Measurements from ENCODE around the gene TTC31.

TTC31 gene

DNA sequence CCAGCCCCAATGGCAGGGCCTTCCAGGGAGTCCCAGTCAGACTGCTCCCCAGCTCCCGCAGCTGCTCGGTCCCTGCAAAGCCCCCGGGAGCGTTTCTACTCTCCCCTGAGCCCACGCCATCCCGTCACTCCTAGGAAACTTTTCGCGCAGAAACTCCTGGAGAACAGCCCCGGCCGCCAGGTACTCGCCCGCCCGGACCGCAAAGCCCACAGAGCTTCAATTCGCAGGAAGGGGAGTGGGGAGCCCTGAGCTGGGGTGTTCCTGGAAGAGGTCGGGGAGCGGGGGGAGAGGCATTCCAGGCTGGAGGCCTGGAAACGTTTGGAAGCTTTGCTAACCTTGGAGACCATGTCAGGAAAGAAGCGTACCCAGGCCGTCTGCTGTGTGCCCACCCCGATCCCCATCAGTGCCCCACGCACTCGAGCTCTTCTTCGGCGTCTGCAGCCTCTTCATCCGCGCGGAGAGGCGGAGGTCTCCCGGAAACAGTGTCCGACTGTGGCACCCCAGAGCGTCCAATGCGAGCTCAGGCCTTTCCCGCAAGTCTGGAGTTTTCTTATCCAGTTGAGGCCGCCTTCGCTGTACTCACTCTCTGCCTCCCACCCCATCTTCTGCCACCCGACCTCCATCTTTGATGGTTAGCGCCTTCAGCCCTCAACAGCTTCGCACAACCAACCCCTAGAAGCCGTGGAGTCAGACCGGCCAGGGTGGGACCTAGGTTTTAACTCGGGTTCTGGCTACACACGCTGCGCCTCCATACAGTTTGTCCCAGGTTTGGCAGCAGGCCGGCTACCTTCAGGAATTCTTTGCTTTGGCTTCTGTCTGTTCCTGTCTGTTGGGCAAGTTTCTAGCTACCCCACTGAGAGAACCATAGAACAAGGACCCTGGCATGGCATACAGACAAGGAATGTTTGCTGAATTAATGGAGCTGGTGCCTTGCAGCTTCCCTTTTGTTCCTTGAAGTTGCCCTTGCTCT, 20.9 kb downstream of the TTC31 start:
- DNase-seq, result no peak

DNA sequence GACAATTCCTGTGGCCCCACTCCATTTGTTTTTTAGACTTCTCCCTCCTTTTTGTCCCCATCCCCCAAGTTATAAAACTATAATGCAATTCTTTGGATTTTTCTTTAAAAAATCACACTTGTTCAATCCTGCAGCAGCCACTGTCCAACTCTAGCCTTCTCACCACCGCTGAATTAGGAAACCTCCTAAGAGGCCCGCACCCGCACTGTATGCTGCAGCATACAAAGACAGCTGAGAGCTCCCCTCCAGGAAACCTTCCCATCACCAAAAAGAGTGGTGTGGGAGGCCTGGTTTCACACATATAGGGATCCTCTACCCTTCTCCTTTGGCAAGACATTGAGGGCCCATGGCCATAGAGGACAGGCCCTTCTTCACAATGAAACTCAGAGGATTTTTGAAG, 21.7 kb downstream of the TTC31 start:
- no peak for DNase-seq

DNA sequence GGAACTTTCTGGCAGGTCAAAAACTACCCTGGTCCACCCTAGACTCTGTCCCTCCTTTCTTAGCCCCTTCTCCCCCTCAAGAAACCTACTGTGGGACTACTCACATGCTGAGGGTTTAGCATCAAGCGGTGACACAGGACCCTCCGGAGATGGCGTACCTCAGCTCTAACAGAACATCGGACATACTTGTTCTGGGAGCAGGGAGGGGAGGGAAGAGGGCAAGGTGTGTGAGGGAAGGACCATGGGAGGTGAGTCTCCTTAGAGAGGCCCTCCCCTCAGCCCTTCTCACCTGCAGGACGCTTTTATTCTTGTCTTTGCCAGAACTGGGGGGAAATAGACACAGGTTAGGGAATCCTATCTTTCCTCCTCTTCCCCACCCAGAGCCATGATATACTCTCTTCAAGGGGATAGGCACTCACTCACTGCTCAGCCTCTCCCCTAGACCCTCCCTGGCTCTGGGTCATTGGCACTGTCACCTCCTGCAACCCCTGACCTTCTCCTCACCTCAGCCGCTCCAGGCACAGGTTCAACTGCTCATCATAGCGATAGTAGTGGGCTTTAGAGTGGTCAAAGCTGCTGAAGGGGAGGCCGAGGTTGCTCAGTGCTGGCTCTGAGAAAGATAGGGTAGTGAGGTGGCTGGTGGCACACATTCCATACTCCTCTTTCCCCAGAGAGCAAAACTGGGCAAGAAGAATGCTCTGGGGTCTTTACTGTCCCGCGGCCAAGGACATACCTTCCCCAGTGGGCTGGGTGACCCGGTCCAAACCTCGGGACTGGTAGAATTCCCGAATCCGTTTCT, 22.8 kb downstream of the TTC31 start:
- DNase-seq, result no peak

DNA sequence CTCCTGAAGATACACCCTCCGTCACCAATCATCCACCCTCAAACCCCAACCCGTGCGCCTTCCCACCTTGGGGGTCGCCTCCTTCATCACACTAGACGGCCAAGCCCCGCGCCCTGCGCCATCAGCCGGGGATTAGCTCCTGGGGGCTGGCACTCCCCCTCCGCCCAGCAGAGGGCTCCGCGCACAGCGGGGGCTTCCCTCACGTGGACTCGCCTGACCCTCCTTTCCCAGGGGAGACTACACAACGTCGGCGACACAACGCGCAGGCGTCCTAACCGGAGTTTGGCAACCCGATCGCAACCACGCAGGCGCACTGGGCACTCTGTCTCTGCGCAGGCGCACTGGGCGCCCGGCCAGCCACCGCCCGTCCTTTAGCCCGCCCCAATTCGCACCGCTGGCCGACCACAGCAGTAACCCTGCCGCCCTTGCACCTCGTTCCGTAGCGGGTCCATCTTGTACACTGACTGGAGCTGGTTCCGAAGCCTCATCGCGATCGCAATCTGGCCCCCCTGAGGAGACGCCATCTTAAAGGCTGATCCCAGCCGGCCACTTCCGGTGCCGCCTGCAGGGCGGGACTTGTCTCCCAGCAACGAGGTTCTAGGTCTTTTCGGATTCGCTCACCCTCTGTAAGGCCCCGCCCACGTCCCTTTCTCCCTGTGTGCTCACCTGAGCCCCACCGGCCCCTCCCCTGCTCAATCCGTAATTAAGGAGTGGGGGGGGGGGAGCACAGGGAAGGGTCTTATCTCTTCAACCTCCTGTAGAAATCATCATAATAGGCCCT, 24.5 kb downstream of the TTC31 start, which contains the start of gene PCGF1:
TSS of gene PCGF1 (minus strand) at position 551 of the 781 bp plus-strand sequence. CDS start at position 524, 27 bp downstream.
- peak; percentile 61 to 99 (median 94) for DNase-seq

DNA sequence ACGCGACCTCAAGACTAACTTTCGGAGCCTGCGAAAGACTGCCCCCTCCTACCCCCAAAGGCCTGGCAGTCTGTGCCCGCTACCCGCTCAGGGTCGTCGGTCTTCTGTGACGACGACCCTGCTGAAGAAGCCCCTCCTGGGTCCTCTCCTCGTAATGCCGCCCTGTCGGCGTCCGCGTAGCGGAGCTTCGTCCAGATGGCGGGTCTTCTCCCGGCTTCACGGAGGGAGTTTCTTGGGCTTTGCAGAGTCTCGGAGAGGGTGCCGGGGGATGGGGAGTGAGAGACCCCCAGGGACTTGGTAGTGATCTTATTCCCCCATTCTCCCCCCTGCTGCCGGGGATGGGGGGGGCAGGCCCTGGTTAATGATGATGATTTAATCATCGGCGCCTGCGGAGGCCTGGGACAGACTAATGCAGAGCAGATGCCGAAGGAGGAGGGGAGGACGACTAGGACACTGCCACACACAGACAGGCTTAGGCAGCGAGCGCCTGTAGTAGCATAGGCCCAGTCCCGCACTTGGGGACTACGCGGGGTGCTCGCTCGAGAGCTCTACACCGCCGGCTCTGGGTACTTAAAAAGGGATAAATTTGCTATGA, 25.1 kb downstream of the TTC31 start:
- peak in 25 of 56 donors; percentile 5 to 60 (median 35) for DNase-seq

DNA sequence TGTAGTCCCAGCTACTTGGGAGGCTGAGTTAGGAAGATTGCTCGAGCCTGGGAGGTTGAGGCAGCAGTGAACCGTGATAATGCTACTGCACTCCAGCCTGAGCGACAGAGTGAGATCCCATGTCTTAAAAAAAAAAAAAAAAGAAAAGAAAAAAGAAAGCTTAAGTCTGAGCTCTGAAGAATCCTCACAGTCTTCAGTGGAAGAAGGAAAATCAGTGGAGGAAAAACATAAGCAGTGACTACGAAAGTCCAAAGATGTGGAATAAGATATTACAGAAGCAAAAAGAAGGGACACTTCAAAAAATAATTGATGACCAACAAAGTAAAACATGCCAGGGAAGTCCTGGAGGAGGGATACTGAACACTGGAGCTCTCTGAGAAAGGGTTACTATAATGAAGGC, 27.4 kb downstream of the TTC31 start:
- no peak for DNase-seq

DNA sequence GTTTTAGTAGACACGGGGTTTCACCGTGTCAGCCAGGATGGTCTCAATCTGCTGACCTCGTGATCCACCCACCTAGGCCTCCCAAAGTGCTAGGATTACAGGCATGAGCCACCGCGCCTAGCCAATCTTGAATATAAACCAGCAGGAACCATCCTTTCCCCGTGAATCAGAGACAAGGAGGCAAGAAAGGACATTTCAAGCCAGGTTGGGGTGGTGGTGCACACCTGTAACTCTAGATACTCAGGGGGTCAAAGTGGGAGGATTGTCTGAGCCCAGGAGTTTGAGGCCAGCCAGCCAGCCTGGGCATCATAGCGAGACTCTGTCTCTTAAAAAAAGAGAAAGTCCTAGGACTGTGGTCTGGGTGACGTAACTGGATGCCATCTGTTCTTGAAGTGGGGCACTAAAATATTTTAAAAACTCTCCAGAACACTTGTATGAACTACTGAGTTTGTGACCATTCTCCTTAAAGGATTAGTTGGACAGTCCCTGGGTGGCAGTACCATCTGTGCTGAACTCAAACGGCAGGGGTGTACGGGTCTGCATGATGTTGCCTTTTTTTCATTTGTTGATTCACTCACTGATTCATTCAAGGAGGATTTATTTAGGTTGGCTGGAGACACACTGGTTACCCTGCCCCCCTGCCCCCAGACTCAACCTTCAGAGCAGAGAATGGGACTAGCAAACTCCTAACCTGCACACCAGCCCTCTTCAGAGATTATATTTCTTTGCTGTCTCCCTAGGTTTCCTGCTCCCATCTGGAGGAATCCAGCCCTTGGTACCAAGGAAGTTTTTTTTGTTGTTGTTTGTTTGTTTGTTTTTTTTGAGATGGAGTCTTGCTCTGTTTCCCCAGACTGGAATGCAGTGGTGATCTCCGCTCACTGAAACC, 28.5 kb downstream of the TTC31 start:
- DNase-seq, result no peak

DNA sequence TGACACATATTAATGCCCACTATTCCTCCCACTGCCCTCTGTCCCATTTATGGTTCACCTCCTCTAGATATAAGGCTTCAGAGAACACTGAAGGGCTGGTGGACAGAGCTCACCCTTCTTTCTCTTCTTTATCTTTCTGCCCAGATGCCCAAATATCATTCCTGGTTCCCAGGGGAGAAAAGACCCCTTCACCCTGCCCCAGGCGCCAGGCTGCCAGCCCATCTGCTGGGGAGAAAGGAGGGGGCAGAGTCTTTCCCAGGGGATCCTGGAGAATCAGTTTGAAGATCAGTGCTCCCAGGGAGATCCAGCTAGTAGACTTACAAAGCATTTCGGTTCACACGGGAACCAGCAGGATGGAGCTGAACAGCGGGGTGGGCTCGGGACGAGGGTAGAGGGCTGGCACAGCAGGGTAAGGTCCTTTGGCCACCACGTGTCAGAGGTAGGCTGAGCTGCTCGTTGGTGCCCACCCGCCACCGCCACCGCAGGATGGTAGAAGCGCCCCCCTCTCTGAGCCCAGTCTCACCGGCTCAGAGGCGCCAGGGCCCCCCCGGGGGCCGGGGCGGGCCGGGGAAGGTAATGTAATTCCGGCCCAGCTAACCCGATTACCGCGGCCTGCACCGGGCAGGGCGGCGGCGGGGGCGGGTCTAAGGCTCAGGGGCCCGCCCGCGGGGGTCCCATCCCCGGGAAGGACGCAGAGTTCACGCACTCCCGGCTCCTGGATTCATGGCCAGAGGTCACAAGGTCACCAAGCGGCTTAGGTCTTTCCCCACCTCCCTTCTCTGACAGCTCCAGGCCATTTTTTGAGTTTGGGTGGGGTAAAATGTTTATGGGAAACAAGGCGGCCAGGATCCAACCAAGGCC, 30.1 kb downstream of the TTC31 start:
- no peak for DNase-seq

DNA sequence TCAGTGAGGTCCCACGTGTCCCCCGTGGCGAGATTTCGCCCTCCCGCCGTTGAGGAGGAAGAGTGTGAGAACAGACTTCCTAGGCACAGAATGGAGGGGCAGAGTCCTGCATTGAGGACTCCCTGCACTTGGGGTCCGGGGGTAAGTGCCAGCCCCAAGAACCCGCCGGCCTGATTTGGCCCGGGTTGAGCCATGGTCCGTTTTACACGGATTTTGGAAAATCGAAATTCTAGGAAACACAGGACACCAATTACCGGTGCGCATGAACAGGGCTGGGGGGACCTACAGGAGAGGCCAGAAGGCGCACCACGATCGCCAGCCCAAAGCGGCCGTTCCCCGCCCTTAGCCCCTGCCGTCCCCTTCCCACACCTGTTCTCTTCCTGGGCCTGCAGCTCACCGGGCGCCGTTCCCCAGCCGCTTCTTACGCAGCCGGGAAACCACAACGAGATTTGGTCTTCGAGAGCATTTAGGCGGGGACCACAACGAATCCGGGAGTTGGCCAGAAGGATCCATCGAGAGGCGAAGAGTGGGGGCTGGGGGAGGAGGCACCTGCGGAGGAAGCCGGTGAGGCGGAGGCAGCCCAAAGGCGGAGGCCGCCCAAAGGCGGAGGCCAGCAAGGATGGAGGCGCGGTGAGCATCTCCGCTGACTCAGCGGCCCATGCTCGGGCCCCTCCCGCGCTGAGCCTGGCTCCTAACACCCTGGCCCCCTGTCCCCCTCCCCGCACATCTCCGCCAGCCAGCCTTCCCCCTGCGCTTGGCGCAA, 30.9 kb downstream of the TTC31 start:
- no peak for DNase-seq

DNA sequence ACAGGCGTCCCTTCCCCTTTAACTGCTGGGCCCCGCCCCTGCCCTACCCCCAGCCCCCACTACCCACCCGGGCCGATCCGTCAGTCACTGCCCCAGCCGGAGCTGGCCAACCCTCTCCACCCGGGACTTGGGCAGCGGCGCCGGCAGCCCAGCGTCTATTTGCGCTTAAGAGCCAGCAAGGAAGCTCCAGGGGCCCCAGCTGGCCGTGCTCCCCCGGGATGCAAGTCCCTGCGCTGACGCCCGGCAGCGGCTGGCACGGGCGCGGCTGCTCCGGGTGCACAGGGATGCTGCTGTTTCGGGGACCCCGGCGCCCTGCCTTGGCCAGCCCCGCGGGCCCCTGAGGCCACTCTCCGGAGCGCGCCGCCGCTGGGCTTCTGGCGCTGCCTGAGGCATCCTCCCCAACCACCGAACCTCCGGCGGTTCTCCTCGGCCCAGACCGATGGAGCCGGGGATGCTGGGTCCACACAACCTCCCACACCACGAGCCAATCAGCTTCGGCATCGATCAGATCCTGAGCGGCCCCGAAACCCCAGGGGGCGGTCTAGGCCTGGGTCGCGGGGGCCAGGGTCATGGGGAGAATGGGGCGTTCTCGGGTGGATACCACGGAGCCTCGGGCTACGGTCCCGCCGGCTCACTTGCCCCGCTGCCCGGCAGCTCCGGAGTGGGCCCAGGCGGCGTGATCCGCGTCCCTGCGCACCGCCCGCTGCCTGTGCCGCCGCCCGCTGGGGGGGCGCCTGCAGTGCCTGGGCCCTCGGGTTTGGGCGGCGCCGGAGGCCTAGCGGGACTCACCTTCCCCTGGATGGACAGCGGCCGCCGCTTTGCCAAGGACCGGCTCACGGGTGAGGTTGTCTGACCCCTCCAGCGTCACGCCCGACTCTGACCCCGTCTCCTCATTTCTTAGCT, 31.7 kb downstream of the TTC31 start, which contains the start of gene TLX2:
TSS of gene TLX2 (plus strand) at position 83 of the 903 bp plus-strand sequence. CDS start at position 440, 357 bp downstream.
- no peak for DNase-seq

DNA sequence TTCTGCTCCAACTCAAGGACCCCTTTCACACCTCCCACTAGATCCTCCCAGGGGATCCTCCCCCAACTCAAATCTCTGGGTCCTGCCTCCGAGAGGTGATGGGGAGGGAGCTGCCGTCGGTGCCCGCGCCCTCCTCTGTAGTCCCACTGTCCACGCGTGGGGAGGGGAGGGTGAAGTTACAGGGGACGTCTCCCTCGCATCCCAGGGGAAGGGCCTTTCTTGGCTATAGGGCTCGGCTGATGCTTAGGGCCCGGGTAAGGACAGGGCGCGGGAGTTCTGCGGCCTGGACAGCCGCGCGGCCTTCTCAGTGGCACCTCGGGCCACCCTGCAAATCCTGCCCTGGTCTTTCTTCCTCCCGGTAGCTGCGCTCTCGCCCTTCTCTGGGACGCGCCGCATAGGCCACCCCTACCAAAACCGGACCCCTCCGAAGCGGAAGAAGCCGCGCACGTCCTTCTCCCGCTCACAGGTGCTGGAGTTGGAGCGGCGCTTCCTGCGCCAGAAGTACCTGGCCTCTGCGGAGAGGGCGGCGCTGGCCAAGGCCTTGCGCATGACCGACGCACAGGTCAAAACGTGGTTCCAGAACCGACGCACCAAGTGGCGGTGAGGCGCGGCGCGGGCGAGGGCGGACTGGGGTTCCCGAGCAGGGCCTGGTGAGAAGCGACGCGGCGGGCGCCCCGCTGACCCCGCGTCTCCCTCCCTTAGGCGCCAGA, 32.5 kb downstream of the TTC31 start:
- DNase-seq, result no peak

DNA sequence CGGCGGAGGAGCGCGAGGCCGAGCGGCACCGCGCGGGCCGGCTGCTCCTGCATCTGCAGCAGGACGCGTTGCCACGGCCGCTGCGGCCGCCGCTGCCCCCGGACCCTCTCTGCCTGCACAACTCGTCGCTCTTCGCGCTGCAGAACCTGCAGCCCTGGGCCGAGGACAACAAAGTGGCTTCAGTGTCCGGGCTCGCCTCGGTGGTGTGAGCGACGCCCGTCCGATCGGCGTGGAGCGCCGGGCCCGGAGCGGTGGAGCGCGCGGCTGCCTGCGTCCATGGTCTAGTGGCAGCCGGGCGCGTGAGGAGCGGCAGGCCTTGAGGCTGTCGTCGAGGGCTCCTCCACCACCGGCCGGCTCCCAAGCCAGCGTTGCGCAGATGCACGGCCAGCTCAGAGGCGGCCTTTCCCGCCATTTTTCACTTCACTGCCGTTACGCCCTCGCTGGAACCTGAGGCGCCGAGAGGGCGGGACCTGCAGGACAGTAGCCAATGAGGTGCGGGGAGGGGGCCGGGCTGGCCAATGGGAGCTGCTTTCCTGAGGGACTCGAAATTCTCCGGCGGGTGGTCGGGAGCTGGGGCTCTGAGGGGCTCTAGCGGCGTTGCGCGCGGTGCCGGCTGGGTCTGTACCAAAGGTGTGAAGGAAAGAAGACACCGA, 33.2 kb downstream of the TTC31 start:
- DNase-seq, result peak in 21 of 56 donors; percentile 0 to 51 (median 19)

DNA sequence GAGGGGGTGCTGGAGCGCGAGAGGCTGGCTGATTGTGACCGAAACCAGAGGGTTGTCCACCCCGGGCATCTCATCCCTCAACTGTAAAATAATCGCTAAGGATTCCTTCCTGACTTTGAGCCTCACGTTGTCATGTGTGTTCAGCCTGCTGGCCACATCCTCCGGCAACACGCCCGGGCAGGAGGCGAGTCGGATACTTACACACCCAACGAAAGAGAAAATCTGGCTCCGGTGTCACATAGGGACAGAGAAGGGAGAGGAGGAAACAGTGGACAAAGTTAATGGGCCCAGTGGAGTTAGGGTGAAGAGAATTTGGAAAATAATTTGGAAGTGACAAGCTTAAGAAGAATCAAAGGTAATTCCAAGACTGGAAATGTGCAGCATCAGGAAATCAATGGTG, 33.8 kb downstream of the TTC31 start:
- no peak for DNase-seq

DNA sequence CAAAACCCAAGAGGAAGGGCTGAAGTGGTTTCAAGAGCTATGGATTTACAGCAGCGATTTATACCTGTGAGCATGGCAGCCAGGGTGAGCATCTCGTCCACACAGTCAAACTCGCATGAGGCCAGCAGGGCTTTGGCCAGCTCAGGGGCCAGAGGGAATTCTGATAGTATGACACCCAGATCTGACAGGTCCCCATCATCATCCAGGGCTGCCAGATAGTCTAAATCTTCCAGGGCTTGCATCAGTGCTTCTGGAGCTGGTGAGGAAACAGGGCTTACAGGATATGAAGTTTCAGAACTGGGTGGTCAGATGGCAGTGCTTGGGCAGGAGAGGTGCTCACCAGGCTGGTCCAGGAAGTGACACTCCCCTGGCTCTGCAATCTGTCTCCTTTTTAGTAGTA, 39.6 kb downstream of the TTC31 start:
- DNase-seq, result no peak

DNA sequence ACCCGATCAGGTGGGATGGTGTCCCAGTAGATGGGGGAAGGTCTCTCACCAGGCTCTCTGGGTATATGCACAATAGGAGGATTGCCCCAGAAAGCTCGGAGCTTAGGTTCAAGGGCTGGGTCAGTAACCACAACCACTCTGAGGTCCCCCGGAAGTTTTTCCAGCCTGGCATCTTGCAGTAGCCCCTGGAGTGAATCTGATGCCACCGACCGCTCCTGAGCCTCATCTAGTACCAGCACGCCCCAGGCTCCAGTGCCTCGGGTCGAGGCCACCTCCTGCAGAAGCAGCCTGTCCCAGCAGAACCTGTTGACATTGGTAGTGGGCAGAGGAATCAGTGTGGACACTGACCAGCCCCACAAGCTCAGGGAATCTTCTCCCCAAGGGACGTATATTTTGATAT, 41.1 kb downstream of the TTC31 start:
- DNase-seq, result no peak

Measured in amygdala (tissue), 56 donors.